SK-N-MC (cell line): Measurements from ENCODE around the gene HOATZ.

Experiments
- EZH2 ChIP-seq: fragments of 200-600 bp; sonication (generic); IDR thresholded peaks from one replicate; pipeline ENCODE4 v1.6.1; 2017; ENCODE audit warnings: antibody characterized with exemption
- FOXP2 ChIP-seq: optimal IDR thresholded peaks from 2 replicates; pipeline ENCODE3; 2011; ENCODE audit warnings: mild to moderate bottlenecking, moderate library complexity; ENCODE audit not compliant: insufficient read depth; ENCODE audit errors: extremely low read length, control extremely low read depth
- POLR2AphosphoS5 ChIP-seq: IDR thresholded peaks from 2 replicates; pipeline ENCODE4 v1.6.1; 2012; ENCODE audit warnings: mild to moderate bottlenecking, low read depth, low read length, borderline replicate concordance

- TF ChIP-seq POLR2AphosphoS5: no peak
- TF ChIP-seq EZH2: no peak
- no peak for TF ChIP-seq FOXP2
Observed at GRCh38 chr11:111531136-111531535, 16.6 kb downstream of the HOATZ start.
